Raji (cell line): Measurements from ENCODE around the gene CPA2.

Experiments used
- POLR2A ChIP-seq: IDR thresholded peaks from 2 replicates; pipeline ENCODE4 v1.6.1; 2011; ENCODE audit warnings: low read depth, low read length, control low read depth; ENCODE audit not compliant: insufficient read depth

Gene CPA2

GRCh38 chr7:130296221-130296951, 29.7 kb downstream of the CPA2 start:
- TF ChIP-seq POLR2A: no peak

GRCh38 chr7:130297628-130298543, 31.2 kb downstream of the CPA2 start:
- no peak for TF ChIP-seq POLR2A

- TF ChIP-seq POLR2A: no peak
Observed at GRCh38 chr7:130298544-130299326, 32.1 kb downstream of the CPA2 start.

DNA sequence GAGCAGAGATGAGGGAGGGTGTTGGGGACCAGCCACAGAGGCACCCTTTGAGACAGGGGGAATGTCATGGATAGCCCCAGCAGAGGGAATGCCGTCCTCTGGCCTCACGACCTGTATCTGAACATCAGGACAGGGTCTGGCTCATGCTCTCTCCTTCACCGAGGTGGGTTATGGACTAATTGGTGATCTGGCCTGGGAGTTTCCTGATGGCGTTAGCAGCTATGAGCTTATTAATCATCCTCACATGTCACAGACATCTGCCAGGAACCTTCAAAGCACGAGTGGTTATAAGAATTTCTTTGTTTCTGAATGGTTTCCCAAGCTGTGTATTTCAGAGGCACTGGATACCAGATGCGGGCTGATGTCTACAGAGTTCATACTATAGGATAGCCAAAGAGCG, 33.2 kb downstream of the CPA2 start:
- no peak for TF ChIP-seq POLR2A

GRCh38 chr7:130301501-130302020, 34.9 kb downstream of the CPA2 start:
- TF ChIP-seq POLR2A: no peak

DNA sequence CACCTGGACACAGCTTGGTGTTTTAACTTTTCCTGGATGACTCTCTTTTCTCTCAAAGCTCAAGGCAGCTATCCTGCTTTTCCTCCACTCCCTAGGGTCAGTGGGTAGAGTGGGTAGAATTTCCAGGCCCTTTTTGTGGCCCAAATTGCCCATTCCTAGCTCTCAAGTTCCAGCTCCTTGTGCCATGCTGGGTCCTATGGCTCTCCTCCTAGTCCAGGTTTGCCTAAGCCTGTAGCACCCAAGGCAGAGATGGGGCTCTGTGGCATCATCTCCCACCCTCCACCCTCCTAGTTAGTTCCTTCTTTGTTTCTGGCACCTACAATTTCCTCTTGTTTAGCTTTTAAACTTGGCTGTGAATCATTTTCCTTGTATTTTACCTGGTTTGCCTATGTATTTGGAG, 36.0 kb downstream of the CPA2 start:
- TF ChIP-seq POLR2A: no peak

DNA sequence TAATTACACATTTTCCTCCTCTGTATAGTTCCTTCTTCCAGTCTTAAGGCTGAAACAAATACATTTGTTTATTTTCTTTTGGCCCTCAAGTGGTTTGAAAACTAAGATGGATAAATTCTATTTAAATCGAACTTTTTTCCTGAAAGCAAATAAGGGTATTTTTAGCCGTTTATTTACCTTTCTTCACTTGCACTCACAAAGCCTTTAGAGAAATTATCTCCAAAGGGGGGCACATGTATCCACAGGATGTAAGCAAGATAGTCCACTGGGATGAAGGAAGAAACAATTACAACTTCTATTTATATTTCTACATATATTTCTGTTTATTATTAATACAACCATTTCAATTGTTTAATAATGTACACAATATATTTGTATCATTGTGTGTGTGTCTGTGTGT, 36.5 kb downstream of the CPA2 start:
- TF ChIP-seq POLR2A: no peak

DNA sequence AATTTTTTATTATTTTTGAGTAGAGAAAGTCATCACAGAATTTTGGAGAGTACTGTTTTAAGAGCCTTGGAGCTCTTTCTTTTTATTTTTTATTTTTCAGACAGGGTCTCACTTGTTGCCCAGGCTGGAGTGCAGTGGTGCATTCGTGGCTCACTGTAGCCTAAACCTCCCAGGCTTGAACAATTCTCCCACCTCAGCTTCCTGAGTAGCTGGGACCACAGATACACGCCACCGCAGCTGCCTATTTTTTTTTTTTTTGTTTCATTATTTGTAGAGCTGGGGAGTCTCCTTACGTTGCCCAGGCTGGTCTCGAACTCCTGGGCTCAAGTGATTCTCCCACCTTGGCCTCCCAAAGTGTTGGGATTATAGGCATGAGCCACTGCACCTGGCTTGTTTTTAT, 36.9 kb downstream of the CPA2 start:
- no peak for TF ChIP-seq POLR2A

DNA sequence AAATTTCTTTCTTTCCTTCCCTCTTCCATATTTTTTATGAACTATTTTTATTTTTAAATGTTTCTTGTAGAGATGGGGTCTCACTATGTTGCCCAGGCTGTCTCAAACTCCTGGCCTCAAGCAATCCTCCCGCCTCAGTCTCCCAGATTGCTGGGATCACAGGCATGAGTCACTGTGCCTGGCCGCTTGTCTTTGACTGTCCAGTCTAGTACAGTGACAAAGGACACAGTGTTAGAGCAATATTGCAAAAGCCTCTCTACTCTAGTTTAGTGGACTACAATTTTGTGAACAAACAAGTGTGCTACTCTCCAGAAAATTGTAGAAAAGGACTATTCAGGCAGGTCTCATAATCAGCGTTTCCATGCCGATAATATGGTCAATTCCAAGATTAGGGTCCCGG, 37.3 kb downstream of the CPA2 start:
- no peak for TF ChIP-seq POLR2A

- TF ChIP-seq POLR2A: no peak
Observed at GRCh38 chr7:130304878-130305277, 38.2 kb downstream of the CPA2 start.

DNA sequence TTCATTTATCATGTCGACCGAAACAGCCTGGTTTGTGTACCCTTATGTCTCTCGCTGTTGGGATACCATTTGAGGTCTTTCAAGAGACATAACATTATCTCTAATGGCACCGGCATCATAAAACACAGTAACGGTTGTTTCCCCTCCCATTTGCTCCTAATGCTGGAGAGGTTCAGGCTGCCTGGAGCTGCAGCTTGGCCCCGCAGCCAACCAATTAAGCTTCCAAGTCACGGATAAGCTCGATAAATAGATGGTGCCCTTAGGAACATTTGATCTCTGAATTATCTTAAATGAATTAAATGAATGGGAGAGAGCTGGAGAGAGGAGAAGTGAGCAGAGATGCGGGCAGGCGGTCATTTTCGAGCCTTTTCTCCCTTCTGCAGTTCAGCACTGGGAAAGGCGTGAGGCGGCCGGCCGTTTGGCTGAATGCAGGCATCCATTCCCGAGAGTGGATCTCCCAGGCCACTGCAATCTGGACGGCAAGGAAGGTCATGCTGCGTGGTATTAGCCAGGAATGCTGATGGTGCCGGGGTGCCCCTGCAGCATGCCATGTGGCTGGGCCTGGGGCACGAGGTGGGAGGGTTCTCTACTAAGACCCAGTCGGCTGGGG, 38.9 kb downstream of the CPA2 start:
- TF ChIP-seq POLR2A: no peak

- TF ChIP-seq POLR2A: no peak
Observed at GRCh38 chr7:130309986-130310385, 43.3 kb downstream of the CPA2 start.

DNA sequence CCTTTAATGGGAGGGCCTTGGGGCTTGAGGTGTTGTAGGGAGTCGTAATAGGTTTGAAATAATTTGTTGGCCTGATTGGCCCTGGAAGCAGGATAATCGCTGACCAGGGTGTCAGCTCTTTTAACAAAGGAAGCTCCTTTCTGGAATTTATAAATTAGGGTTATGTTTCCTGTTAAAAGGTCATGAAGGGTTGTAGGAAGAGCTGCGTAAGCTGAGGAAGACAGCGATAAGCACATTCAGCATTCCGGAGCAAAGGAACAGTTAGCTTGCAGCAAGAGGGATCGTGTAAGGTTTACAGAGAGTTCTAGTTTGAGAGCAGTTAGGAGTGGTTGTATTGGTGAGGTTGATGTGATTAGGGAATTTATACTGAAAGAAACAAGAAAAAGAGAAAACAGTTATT, 47.6 kb downstream of the CPA2 start:
- no peak for TF ChIP-seq POLR2A

GRCh38 chr7:130319541-130319940, 52.9 kb downstream of the CPA2 start:
- TF ChIP-seq POLR2A: no peak

GRCh38 chr7:130322615-130323014, 56.0 kb downstream of the CPA2 start:
- TF ChIP-seq POLR2A: no peak
